ENCODE data around the gene TMEM244. TPM values are rescaled to one million over a fixed set of nuclear protein-coding genes. Genes with fewer than 3 reads are reported as not detected.

The TMEM244 gene
- total and polyA plus RNA-seq, 9 of the 15 experiments (the other 6 are each of a cell fraction or from before 2014, with no cell fraction given): not detected

GRCh38 chr6:129852257-129852858 lies 8.8 kb downstream of the TMEM244 start (continued):
- TF ChIP-seq RBFOX2 (IDR thresholded peaks at IDR 0.05; ENCODE audit: low read depth, low read length): peak; percentile 45; the same call in 1 of the 2 replicates
- peak; percentile 62 for TF ChIP-seq ZNF592 (IDR thresholded peaks at IDR 0.05)
- peak; percentile 54 to 88; a peak in 2 of 4 replicates for TF ChIP-seq TBL1XR1 (IDR thresholded peaks at IDR 0.05; ENCODE audit: low read length in 2 of 2)
- TF ChIP-seq ZNF561 (CRISPR knock-in tag; conservative IDR thresholded peaks at IDR 0.05): no peak
- no peak for TF ChIP-seq ZNF830 (CRISPR knock-in tag; IDR thresholded peaks at IDR 0.05)
- TF ChIP-seq, protein P1, sequence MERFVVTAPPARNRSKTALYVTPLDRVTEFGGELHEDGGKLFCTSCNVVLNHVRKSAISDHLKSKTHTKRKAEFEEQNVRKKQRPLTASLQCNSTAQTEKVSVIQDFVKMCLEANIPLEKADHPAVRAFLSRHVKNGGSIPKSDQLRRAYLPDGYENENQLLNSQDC (CRISPR knock-in tag; IDR thresholded peaks at IDR 0.05): no peak
- TF ChIP-seq, protein P2, sequence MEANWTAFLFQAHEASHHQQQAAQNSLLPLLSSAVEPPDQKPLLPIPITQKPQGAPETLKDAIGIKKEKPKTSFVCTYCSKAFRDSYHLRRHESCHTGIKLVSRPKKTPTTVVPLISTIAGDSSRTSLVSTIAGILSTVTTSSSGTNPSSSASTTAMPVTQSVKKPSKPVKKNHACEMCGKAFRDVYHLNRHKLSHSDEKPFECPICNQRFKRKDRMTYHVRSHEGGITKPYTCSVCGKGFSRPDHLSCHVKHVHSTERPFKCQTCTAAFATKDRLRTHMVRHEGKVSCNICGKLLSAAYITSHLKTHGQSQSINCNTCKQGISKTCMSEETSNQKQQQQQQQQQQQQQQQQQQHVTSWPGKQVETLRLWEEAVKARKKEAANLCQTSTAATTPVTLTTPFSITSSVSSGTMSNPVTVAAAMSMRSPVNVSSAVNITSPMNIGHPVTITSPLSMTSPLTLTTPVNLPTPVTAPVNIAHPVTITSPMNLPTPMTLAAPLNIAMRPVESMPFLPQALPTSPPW (CRISPR knock-in tag; IDR thresholded peaks at IDR 0.05): 0 out of 2 replicates have a peak, but pooled peaks have one; percentile 8
- TF ChIP-seq GABPB2 (CRISPR knock-in tag; conservative IDR thresholded peaks at IDR 0.05): no peak
- TF ChIP-seq KAT2B (IDR thresholded peaks at IDR 0.05; ENCODE audit: low read depth, low read length): no peak
- no peak for TF ChIP-seq SETDB1 (IDR thresholded peaks at IDR 0.05; ENCODE audit: low read length)
- TF ChIP-seq SRSF3 (IDR thresholded peaks at IDR 0.05; ENCODE audit: insufficient read depth, low read length): no peak
- peak; percentile 39; the same call in 1 of the 2 replicates for TF ChIP-seq HMBOX1 (IDR thresholded peaks at IDR 0.05)
- no peak for TF ChIP-seq PHF21A (IDR thresholded peaks at IDR 0.05; ENCODE audit: borderline replicate concordance, low read depth)
- TF ChIP-seq LCOR (CRISPR knock-in tag; IDR thresholded peaks at IDR 0.05): no peak
- no peak for TF ChIP-seq ZNF766 (CRISPR knock-in tag; conservative IDR thresholded peaks at IDR 0.05)
- TF ChIP-seq, protein P3, sequence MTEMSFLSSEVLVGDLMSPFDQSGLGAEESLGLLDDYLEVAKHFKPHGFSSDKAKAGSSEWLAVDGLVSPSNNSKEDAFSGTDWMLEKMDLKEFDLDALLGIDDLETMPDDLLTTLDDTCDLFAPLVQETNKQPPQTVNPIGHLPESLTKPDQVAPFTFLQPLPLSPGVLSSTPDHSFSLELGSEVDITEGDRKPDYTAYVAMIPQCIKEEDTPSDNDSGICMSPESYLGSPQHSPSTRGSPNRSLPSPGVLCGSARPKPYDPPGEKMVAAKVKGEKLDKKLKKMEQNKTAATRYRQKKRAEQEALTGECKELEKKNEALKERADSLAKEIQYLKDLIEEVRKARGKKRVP (CRISPR knock-in tag; IDR thresholded peaks at IDR 0.05): no peak
- TF ChIP-seq, protein P4, sequence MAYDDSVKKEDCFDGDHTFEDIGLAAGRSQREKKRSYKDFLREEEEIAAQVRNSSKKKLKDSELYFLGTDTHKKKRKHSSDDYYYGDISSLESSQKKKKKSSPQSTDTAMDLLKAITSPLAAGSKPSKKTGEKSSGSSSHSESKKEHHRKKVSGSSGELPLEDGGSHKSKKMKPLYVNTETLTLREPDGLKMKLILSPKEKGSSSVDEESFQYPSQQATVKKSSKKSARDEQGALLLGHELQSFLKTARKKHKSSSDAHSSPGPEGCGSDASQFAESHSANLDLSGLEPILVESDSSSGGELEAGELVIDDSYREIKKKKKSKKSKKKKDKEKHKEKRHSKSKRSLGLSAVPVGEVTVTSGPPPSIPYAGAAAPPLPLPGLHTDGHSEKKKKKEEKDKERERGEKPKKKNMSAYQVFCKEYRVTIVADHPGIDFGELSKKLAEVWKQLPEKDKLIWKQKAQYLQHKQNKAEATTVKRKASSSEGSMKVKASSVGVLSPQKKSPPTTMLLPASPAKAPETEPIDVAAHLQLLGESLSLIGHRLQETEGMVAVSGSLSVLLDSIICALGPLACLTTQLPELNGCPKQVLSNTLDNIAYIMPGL (CRISPR knock-in tag; IDR thresholded peaks at IDR 0.05): no peak

All from K562 (cell line).